Duodenal mucosa (tissue), 2 donors: ENCODE data around the gene LSM14A.
A peak's percentile ranks its signal among the peaks of the same experiment; 100 is the strongest.
"Not testable (repeated sequence)": the region's sequence is repeated elsewhere in the genome, so short reads cannot be mapped to it uniquely, and the experiment has no call there.

Experiments used
- H3K27ac ChIP-seq: one replicate; pipeline ENCODE4 v1.7.0; 2013; ENCODE audit warnings: low read depth, low read length
- H3K27me3 ChIP-seq, 2 donors: one replicate each; pipeline ENCODE4 v1.7.0; 2013; ENCODE audit warnings: low read length in 2 of 2, control low read depth in 1 of 2; ENCODE audit not compliant: insufficient read depth in 2 of 2, control insufficient read depth in 1 of 2
- H3K36me3 ChIP-seq, 2 donors: one replicate each; pipeline ENCODE4 v1.7.0; 2013; ENCODE audit warnings: low read length in 2 of 2, control low read depth in 1 of 2; ENCODE audit not compliant: insufficient read depth in 2 of 2, control insufficient read depth in 1 of 2
- H3K4me1 ChIP-seq, 2 donors: one replicate each; pipeline ENCODE4 v1.7.0; 2013; ENCODE audit warnings: low read length in 2 of 2, control low read depth in 1 of 2; ENCODE audit not compliant: insufficient read depth in 2 of 2, control insufficient read depth in 1 of 2
- H3K4me3 ChIP-seq, 2 donors: one replicate each; pipeline ENCODE4 v1.7.0; 2013; ENCODE audit warnings: low read length in 2 of 2, low read depth in 1 of 2
- H3K9ac ChIP-seq, 2 donors: one replicate each; pipeline ENCODE4 v1.7.0; 2013; ENCODE audit warnings: low read length in 2 of 2, low read depth in 1 of 2
- H3K9me3 ChIP-seq, 2 donors: one replicate each; pipeline ENCODE4 v1.7.0; 2013; ENCODE audit warnings: low read length in 2 of 2, control low read depth in 1 of 2; ENCODE audit not compliant: control insufficient read depth in 1 of 2

LSM14A gene

GRCh38 chr19:34236035-34236987, 64.0 kb downstream of the LSM14A start:
- Histone ChIP-seq H3K9me3 (no peaks in the 10 kb centered on the region), H3K4me3 (peak overlapping the region in 1 of 2 donors; percentile 4), H3K27ac (no peak overlapping the region), H3K27me3 (no peaks in the 10 kb centered on the region), H3K36me3 (no peaks in the 10 kb centered on the region), H3K9ac (no peak overlapping the region), H3K4me1 (peaks cover 16% of the 10 kb centered on the region in 2 donors)

- Histone ChIP-seq H3K27me3 (no peaks in the 10 kb centered on the region), H3K4me1 (peaks cover 16% of the 10 kb centered on the region in 2 donors), H3K9me3 (no peaks in the 10 kb centered on the region), H3K4me3 (no peak overlapping the region), H3K27ac (no peak overlapping the region), H3K9ac (no peak overlapping the region), H3K36me3 (no peaks in the 10 kb centered on the region)
Measured at GRCh38 chr19:34237283-34237682, 65.0 kb downstream of the LSM14A start.

- Histone ChIP-seq H3K9me3 (no peaks in the 10 kb centered on the region), H3K27ac (no peak overlapping the region), H3K27me3 (no peaks in the 10 kb centered on the region), H3K4me1 (peaks cover 9 to 11% of the 10 kb centered on the region in 2 donors), H3K36me3 (no peaks in the 10 kb centered on the region), H3K9ac (no peak overlapping the region), H3K4me3 (no peak overlapping the region)
Measured at GRCh38 chr19:34237939-34238338, 65.6 kb downstream of the LSM14A start.

- Histone ChIP-seq H3K4me1 (peaks cover 0 to under 1% of the 10 kb centered on the region in 2 donors), H3K27me3 (no peaks in the 10 kb centered on the region), H3K27ac (no peak overlapping the region), H3K9ac (no peak overlapping the region), H3K36me3 (no peaks in the 10 kb centered on the region), H3K4me3 (no peak overlapping the region), H3K9me3 (no peaks in the 10 kb centered on the region)
Measured at GRCh38 chr19:34241513-34242337, 69.4 kb downstream of the LSM14A start.

DNA sequence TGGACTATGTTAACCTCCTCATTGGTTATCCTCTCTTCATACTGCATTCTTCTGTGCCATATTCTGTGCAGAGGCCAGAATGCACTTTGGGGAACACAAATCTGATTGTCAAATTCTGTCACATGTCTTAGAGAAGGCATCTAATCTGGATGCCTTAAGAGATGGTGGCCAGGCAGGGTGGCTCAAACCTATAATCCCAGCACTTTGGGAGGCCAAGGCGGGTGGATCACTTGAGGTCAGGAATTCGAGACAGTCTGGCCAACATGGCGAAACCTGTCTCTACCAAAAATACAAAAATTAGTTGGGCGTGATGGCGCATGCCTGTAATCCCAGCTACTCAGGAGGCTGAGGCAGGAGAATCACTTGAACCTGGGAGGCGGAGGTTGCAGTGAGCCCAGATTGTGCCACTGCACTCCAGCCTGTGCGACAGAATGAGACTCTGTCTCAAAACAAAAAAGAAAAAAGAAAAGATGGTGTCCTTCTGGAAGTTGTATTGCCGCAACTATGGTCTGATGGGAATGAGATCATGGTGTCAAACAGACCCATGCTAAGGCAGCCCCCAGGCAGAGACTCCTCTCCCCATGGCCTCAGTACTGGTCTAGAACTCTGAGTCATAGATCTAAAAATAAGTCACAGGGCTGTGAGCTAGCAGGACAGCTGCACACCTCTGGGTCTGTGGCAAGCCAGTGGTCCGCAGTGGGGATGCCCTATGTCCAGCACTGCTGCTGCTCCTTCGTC, 71.0 kb downstream of the LSM14A start:
- not testable (repeated sequence) for H3K27ac ChIP-seq, H3K4me1 ChIP-seq, H3K27me3 ChIP-seq, H3K36me3 ChIP-seq, H3K9me3 ChIP-seq, H3K4me3 ChIP-seq, H3K9ac ChIP-seq

DNA sequence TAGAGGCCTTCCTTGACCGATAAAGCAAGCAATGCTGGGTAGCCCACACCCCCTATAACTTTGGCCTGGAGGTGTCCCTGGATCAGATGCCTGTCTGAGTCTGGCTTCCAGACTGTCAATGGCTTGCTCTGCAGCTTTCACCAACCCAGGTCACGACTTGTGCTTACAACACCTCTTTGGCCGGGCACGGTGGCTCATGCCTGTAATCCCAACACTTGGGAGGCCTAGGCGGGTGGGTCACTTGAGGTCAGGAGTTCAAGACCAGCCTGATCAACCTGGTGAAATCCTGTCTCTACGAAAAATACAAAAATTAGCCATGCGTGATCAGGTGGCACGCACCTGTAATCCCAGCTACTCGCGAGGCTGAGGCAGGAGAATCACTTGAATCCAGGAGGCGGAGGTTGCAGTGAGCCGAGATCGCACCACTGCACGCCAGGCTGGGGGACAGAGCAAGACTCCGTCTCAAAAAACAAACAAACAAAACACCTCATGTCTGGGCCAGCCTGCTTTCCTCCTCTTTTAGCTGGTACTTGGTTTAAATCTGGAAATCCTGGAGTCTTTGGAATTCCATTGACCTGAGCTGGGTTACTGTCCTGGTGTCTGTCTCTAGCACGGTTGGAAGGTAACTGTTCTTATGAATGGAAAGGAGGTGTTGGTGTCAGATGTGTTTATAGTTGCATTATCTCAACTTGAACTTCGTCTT, 71.7 kb downstream of the LSM14A start:
- H3K4me1 ChIP-seq = no peaks in the 10 kb centered on the region
- no peak overlapping the region for H3K27ac ChIP-seq
- no peak overlapping the region for H3K9ac ChIP-seq
- H3K27me3 ChIP-seq = no peaks in the 10 kb centered on the region
- H3K9me3 ChIP-seq = no peaks in the 10 kb centered on the region
- no peak overlapping the region for H3K4me3 ChIP-seq
- H3K36me3 ChIP-seq = no peaks in the 10 kb centered on the region

DNA sequence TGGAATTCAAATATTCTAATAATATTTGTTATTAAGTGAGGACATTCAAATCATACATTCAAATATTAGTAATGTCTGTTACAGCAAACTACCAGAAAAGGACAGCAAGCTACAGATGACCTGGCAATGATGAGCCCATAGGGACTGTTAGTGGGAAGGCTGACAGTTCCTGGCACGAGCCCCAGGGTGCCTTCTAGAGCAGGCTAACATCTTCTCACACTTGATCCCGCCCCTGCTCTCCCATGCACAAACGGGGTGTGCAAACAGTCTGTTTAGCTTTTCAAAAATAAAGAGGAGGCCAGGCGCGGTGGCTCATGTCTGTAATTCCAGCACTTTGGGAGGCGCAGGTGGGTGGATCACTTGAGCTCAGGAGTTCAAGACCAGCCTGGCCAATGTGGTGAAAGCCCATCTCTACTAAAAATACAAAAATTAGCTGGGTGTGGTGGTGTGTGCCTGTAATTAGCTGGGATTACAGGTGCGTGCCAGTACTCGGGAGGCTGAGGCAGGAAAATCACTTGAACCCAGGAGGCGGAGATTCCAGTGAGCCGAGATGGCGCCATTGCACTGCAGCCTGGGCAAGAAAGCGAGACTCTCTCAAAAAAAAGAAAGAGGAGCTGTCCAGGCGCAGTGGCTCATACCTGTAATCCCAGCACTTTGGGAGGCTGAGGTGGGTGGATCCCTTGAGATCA, 72.5 kb downstream of the LSM14A start:
- Histone ChIP-seq H3K27ac (no peak overlapping the region), H3K9ac (no peak overlapping the region), H3K36me3 (no peaks in the 10 kb centered on the region), H3K4me3 (no peak overlapping the region), H3K27me3 (no peaks in the 10 kb centered on the region), H3K9me3 (no peaks in the 10 kb centered on the region), H3K4me1 (no peaks in the 10 kb centered on the region)

- Histone ChIP-seq H3K4me3 (no peak overlapping the region), H3K27me3 (no peaks in the 10 kb centered on the region), H3K9ac (no peak overlapping the region), H3K27ac (no peak overlapping the region), H3K36me3 (no peaks in the 10 kb centered on the region), H3K9me3 (no peaks in the 10 kb centered on the region), H3K4me1 (no peaks in the 10 kb centered on the region)
Measured at GRCh38 chr19:34246340-34246739, 74.0 kb downstream of the LSM14A start.

GRCh38 chr19:34248941-34249340, 76.6 kb downstream of the LSM14A start:
- H3K9me3 ChIP-seq = no peaks in the 10 kb centered on the region
- H3K36me3 ChIP-seq = no peaks in the 10 kb centered on the region
- H3K9ac ChIP-seq = no peak overlapping the region
- no peak overlapping the region for H3K4me3 ChIP-seq
- no peak overlapping the region for H3K27ac ChIP-seq
- H3K27me3 ChIP-seq = no peaks in the 10 kb centered on the region
- no peaks in the 10 kb centered on the region for H3K4me1 ChIP-seq
